HEK293 (cell line): ENCODE data around the gene SIRPB1.

Experiments used
- CTCF ChIA-PET: fragments of 350-600 bp; formaldehyde crosslinking; extraction: SDS; loops from one replicate; lab custom pipeline; 2021; ENCODE audit warnings: antibody characterized with exemption; lab: Yijun Ruan, JAX
- POLR2A ChIA-PET: fragments of 300-600 bp; formaldehyde crosslinking; extraction: SDS; loops from one replicate; lab custom pipeline; 2020; ENCODE audit warnings: antibody characterized with exemption, inconsistent platforms; lab: Yijun Ruan, JAX
- H3K27ac ChIP-seq: fragments of 200-500 bp; sonication (Bioruptor generic); 2 replicates; pipeline ENCODE4 v1.5.1; 2014; ENCODE audit warnings: low read depth, low read length, control low read depth, inconsistent platforms; ENCODE audit errors: extremely low read depth
- H3K36me3 ChIP-seq, 2 experiments: fragments of 200-500 bp in 1 of 2; sonication (Bioruptor generic) in 1 of 2; 1 replicate in 1 of 2; 2 replicates in 1 of 2; pipeline ENCODE4 v1.5.1; 2014 to 2017; ENCODE audit warnings: inconsistent platforms in 2 of 2, low read length in 2 of 2; ENCODE audit not compliant: control insufficient read depth in 2 of 2, insufficient read depth in 1 of 2
- H3K4me1 ChIP-seq: fragments of 200-500 bp; sonication (Bioruptor generic); 2 replicates; pipeline ENCODE4 v1.5.1; 2014; ENCODE audit warnings: mild to moderate bottlenecking, low read length, inconsistent platforms; ENCODE audit not compliant: control insufficient read depth, insufficient read depth
- H3K4me3 ChIP-seq: 2 replicates; pipeline ENCODE4 v1.5.1; 2011; ENCODE audit warnings: low read depth, mild to moderate bottlenecking, control low read depth, low read length, moderate library complexity
- H3K9me3 ChIP-seq: fragments of 200-500 bp; sonication (Bioruptor generic); 2 replicates; pipeline ENCODE4 v1.5.1; 2014; ENCODE audit warnings: low read depth, low read length, inconsistent platforms; ENCODE audit not compliant: control insufficient read depth, insufficient read depth
- ZBTB17 ChIP-seq: fragments of 450-650 bp; formaldehyde crosslinking; IDR thresholded peaks from 2 replicates; pipeline ENCODE4 v1.5.1; 2016; ENCODE audit warnings: missing biosample characterization, missing genetic modification characterization
- ZBTB20 ChIP-seq: fragments of 450-650 bp; formaldehyde crosslinking; IDR thresholded peaks from 2 replicates; pipeline ENCODE4 v1.5.1; 2016; ENCODE audit warnings: missing biosample characterization, missing genetic modification characterization
- ZFP3 ChIP-seq: fragments of 450-650 bp; formaldehyde crosslinking; IDR thresholded peaks from 2 replicates; pipeline ENCODE4 v1.5.1; 2016; ENCODE audit warnings: low read depth, missing biosample characterization, missing genetic modification characterization
- ZFP69B ChIP-seq: fragments of 450-650 bp; formaldehyde crosslinking; IDR thresholded peaks from 2 replicates; pipeline ENCODE4 v1.5.1; 2016; ENCODE audit warnings: missing biosample characterization, missing genetic modification characterization
- ZNF155 ChIP-seq: fragments of 450-650 bp; formaldehyde crosslinking; IDR thresholded peaks from 2 replicates; pipeline ENCODE4 v1.5.1; 2016; ENCODE audit warnings: missing biosample characterization, missing genetic modification characterization
- ZNF174 ChIP-seq: fragments of 450-650 bp; formaldehyde crosslinking; IDR thresholded peaks from 2 replicates; pipeline ENCODE4 v1.5.0; 2017; ENCODE audit warnings: missing biosample characterization, mild to moderate bottlenecking, missing genetic modification characterization
- ZNF324 ChIP-seq: fragments of 450-650 bp; formaldehyde crosslinking; IDR thresholded peaks from 2 replicates; pipeline ENCODE4 v1.5.1; 2016; ENCODE audit warnings: missing biosample characterization, missing genetic modification characterization
- ZNF37A ChIP-seq: fragments of 450-650 bp; IDR thresholded peaks from 2 replicates; pipeline ENCODE4 v1.5.1; 2018; ENCODE audit warnings: missing biosample characterization, missing genetic modification characterization
- ZNF394 ChIP-seq: fragments of 450-650 bp; formaldehyde crosslinking; IDR thresholded peaks from 2 replicates; pipeline ENCODE4 v1.5.1; 2016; ENCODE audit warnings: missing biosample characterization, missing genetic modification characterization, mild to moderate bottlenecking, moderate library complexity, borderline replicate concordance
- ZNF433 ChIP-seq: fragments of 450-650 bp; formaldehyde crosslinking; IDR thresholded peaks from 2 replicates; pipeline ENCODE4 v1.5.1; 2016; ENCODE audit warnings: missing biosample characterization, missing genetic modification characterization, low read depth
- ZNF488 ChIP-seq: fragments of 450-650 bp; formaldehyde crosslinking; IDR thresholded peaks from 2 replicates; pipeline ENCODE4 v1.5.1; 2016; ENCODE audit warnings: missing biosample characterization, missing genetic modification characterization
- ZNF530 ChIP-seq: fragments of 450-650 bp; formaldehyde crosslinking; IDR thresholded peaks from 2 replicates; pipeline ENCODE4 v1.5.1; 2016; ENCODE audit warnings: low read depth, missing biosample characterization, missing genetic modification characterization
- ZNF580 ChIP-seq: fragments of 450-650 bp; formaldehyde crosslinking; IDR thresholded peaks from 2 replicates; pipeline ENCODE4 v1.5.1; 2016; ENCODE audit warnings: missing biosample characterization, missing genetic modification characterization
- ZNF596 ChIP-seq: fragments of 450-650 bp; IDR thresholded peaks from 2 replicates; pipeline ENCODE4 v1.5.0; 2018; ENCODE audit warnings: missing biosample characterization, mild to moderate bottlenecking, missing genetic modification characterization, moderate library complexity
- ZNF654 ChIP-seq: fragments of 450-650 bp; formaldehyde crosslinking; IDR thresholded peaks from 2 replicates; pipeline ENCODE4 v1.5.1; 2016; ENCODE audit warnings: low read depth, missing biosample characterization, missing genetic modification characterization
- ZNF664 ChIP-seq: fragments of 450-650 bp; formaldehyde crosslinking; IDR thresholded peaks from 2 replicates; pipeline ENCODE4 v1.5.1; 2016; ENCODE audit warnings: missing biosample characterization, missing genetic modification characterization
- ZSCAN18 ChIP-seq: fragments of 450-650 bp; formaldehyde crosslinking; IDR thresholded peaks from 2 replicates; pipeline ENCODE4 v1.5.1; 2016; ENCODE audit warnings: missing biosample characterization, missing genetic modification characterization
- TF ChIP-seq, protein P1 (sequence below): fragments of 450-650 bp; formaldehyde crosslinking; IDR thresholded peaks from 2 replicates; pipeline ENCODE4 v1.5.1; 2016; ENCODE audit warnings: missing biosample characterization, missing genetic modification characterization, borderline replicate concordance
- TF ChIP-seq, protein P2 (sequence below): fragments of 450-650 bp; formaldehyde crosslinking; IDR thresholded peaks from 2 replicates; pipeline ENCODE4 v1.5.1; 2016; ENCODE audit warnings: missing biosample characterization, missing genetic modification characterization

SIRPB1 gene

GRCh38 chr20:1657556-1658334 is 37.9 kb upstream of the SIRPB1 start, which contains the start of gene SIRPG (continued):
- TF ChIP-seq, protein P1, sequence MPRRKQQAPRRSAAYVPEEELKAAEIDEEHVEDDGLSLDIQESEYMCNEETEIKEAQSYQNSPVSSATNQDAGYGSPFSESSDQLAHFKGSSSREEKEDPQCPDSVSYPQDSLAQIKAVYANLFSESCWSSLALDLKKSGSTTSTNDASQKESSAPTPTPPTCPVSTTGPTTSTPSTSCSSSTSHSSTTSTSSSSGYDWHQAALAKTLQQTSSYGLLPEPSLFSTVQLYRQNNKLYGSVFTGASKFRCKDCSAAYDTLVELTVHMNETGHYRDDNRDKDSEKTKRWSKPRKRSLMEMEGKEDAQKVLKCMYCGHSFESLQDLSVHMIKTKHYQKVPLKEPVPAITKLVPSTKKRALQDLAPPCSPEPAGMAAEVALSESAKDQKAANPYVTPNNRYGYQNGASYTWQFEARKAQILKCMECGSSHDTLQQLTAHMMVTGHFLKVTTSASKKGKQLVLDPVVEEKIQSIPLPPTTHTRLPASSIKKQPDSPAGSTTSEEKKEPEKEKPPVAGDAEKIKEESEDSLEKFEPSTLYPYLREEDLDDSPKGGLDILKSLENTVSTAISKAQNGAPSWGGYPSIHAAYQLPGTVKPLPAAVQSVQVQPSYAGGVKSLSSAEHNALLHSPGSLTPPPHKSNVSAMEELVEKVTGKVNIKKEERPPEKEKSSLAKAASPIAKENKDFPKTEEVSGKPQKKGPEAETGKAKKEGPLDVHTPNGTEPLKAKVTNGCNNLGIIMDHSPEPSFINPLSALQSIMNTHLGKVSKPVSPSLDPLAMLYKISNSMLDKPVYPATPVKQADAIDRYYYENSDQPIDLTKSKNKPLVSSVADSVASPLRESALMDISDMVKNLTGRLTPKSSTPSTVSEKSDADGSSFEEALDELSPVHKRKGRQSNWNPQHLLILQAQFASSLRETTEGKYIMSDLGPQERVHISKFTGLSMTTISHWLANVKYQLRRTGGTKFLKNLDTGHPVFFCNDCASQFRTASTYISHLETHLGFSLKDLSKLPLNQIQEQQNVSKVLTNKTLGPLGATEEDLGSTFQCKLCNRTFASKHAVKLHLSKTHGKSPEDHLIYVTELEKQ (tag by site-specific recombination), result no peak

GRCh38 chr20:1656844-1657243 is 37.0 kb upstream of the SIRPB1 start:
- CTCF ChIA-PET, result no interaction called here

DNA sequence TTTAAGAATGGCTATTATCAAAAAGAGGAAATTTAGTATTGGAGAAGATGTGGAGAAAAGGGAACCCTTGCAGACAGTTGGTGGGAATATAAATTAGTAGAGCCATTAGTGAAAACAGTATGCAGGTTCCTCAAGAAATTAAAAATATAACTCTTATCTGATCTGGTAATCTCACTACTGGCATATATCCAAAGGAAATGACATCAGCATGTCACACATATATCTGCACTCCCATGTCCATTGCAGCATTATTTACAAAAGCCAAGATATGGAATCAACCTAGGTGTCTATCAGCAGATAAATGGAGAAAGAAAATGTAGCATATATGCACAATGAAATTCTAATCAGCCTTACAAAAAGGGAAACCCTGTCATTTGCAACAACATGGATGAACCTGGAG is 35.2 kb upstream of the SIRPB1 start:
- POLR2A ChIA-PET, result no interaction called here
- Histone ChIP-seq H3K4me3 (no peak overlapping the region), H3K4me1 (peaks cover 3% of the 10 kb centered on the region), H3K9me3 (no peaks in the 10 kb centered on the region), H3K27ac (no peak overlapping the region), H3K36me3 (no peaks in the 10 kb centered on the region)
- TF ChIP-seq ZNF37A, result no peak
- TF ChIP-seq ZNF664, result no peak
- TF ChIP-seq ZNF580 (tag by site-specific recombination), result no peak
- no peak for TF ChIP-seq ZNF174 (tag by site-specific recombination)
- no peak for TF ChIP-seq ZBTB17 (tag by site-specific recombination)
- no peak for TF ChIP-seq ZFP3 (tag by site-specific recombination)
- TF ChIP-seq ZNF654, result no peak
- no peak for TF ChIP-seq ZNF530 (tag by site-specific recombination)
- no peak for TF ChIP-seq ZFP69B (tag by site-specific recombination)
- TF ChIP-seq ZNF155 (tag by site-specific recombination), result no peak
- CTCF ChIA-PET, result interaction anchor here (0.6 kb wide), 1 partner anchor 110 kb away, joined by 5 read pairs; no protein-coding TSS in a partner anchor

More at GRCh38 chr20:1656844-1657243, 37.0 kb upstream of the SIRPB1 start:
- H3K27ac ChIP-seq, result no peak overlapping the region
- H3K4me3 ChIP-seq, result no peak overlapping the region
- TF ChIP-seq ZNF394 (tag by site-specific recombination), result no peak
- H3K9me3 ChIP-seq, result no peaks in the 10 kb centered on the region
- peaks cover 3% of the 10 kb centered on the region; the same call in 1 of the 2 replicates for H3K4me1 ChIP-seq
- no peaks in the 10 kb centered on the region for H3K36me3 ChIP-seq
- POLR2A ChIA-PET, result no interaction called here

GRCh38 chr20:1652960-1653359 is 33.2 kb upstream of the SIRPB1 start:
- Histone ChIP-seq H3K36me3 (no peaks in the 10 kb centered on the region), H3K27ac (no peak overlapping the region), H3K9me3 (no peaks in the 10 kb centered on the region), H3K4me3 (no peak overlapping the region), H3K4me1 (peaks cover 3% of the 10 kb centered on the region)
- CTCF ChIA-PET, result interaction anchor here (0.7 kb wide), 1 partner anchor 12 kb away, joined by 3 read pairs; no protein-coding TSS in a partner anchor
- POLR2A ChIA-PET, result no interaction called here
- no peak for TF ChIP-seq ZNF433
- TF ChIP-seq, protein P2, sequence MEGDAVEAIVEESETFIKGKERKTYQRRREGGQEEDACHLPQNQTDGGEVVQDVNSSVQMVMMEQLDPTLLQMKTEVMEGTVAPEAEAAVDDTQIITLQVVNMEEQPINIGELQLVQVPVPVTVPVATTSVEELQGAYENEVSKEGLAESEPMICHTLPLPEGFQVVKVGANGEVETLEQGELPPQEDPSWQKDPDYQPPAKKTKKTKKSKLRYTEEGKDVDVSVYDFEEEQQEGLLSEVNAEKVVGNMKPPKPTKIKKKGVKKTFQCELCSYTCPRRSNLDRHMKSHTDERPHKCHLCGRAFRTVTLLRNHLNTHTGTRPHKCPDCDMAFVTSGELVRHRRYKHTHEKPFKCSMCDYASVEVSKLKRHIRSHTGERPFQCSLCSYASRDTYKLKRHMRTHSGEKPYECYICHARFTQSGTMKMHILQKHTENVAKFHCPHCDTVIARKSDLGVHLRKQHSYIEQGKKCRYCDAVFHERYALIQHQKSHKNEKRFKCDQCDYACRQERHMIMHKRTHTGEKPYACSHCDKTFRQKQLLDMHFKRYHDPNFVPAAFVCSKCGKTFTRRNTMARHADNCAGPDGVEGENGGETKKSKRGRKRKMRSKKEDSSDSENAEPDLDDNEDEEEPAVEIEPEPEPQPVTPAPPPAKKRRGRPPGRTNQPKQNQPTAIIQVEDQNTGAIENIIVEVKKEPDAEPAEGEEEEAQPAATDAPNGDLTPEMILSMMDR, result no peak
- TF ChIP-seq ZSCAN18 (tag by site-specific recombination), result no peak
- no peak for TF ChIP-seq ZBTB20 (tag by site-specific recombination)
- no peak for TF ChIP-seq ZNF324 (tag by site-specific recombination)
- TF ChIP-seq ZNF488 (tag by site-specific recombination), result no peak
- no peak for TF ChIP-seq ZNF596
